GM19238 (cell line): ENCODE results near the gene RUNX2.
A peak's percentile ranks its signal among the peaks of the same experiment; 100 is the strongest.
"Not testable (repeated sequence)": the region's sequence is repeated elsewhere in the genome, so short reads cannot be mapped to it uniquely, and the experiment has no call there.

Experiments used
- DNase-seq: peaks from one replicate; pipeline ENCODE4 v3.0.0; 2011; ENCODE audit warnings: low spot score; ENCODE audit not compliant: insufficient read length

The RUNX2 gene

DNA sequence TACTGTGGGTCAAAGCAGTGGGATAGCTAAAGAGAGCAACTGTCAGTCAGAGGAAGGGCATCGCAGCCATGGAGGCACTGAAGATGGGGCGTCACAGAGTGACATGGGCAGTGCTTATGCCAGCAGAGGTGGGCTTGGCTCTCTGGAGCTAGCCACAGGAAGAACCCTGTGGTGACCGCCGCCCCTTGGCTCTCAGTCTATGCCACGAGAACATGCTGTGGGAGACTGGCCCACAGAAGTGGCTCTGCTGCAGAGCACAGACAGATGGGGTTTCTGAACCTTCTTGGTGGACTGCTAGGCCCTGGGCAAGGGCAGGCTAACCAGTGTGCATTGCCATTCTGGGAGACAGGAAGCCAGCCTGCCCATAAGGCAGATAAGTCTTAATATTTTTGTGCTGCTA is 339.6 kb downstream of the RUNX2 start:
- DNase-seq = no peak

- DNase-seq = no peak
Measured at GRCh38 chr6:45668705-45669104, 340.6 kb downstream of the RUNX2 start.

- not testable (repeated sequence) for DNase-seq
Measured at GRCh38 chr6:45673167-45673566, 345.0 kb downstream of the RUNX2 start.

DNA sequence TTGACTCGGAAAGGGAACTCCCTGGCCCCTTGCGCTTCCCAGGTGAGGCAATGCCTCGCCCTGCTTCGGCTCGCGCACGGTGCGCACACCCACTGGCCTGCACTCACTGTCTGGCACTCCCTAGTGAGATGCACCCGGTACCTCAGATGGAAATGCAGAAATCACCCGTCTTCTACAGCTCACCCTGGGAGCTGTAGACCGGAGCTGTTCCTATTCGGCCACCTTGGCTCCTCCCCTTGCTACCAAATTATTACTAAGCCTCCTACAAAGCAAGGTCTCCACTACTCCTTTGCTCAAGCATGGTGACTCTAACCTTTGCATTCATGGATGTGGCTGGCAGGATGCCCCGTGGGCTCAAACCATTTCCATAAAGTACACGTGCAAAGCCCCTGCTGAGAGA is 347.0 kb downstream of the RUNX2 start:
- DNase-seq = not testable (repeated sequence)

- no peak for DNase-seq
Measured at GRCh38 chr6:45675634-45676033, 347.5 kb downstream of the RUNX2 start.

GRCh38 chr6:45676380-45676779 is 348.2 kb downstream of the RUNX2 start:
- DNase-seq = no peak

DNA sequence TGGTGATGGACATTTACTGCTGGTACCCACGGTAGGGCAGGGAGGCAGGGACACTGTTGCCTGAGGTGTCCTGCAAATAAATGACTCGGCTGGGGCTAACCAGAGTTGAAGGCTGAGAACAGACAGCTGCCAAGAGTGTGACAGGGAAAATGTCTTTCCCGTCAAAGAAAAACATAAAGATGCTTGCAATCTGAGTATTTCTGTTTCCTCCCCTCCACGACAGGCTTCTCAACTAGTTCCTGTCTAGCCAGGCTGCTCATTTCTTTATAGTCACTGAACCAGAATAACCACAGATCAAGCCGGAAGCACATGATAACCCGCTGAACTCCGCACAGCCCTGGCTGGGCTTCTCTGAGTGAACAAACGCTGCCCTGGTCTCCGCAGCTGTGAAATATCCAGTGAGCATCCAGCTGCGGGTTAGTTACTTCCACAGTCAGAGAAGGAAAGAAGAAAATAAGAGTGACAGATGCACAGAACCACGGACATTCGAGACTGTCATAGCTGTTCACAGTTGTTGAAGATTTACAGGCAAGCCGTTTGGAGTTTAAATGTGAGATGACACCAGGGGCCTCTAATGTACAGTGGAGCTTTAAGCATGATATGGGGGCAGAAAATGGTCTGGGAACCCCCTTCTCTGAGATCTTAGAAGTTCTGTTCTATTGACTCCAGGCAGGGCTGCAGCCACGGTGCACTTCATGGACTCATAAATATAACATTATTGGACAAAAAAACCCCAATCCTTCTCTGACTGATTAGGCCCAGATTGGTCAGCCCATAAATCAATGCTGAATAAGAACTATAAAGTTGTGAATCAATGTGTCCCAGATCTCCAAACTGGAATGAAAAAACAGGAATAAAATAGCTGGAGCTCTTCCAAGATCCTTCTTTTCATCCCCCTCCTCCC is 349.5 kb downstream of the RUNX2 start:
- peak; percentile 49 for DNase-seq

- DNase-seq = no peak
Measured at GRCh38 chr6:45678285-45678607, 350.1 kb downstream of the RUNX2 start.

GRCh38 chr6:45679163-45679562 is 351.0 kb downstream of the RUNX2 start:
- no peak for DNase-seq

GRCh38 chr6:45679631-45680030 is 351.5 kb downstream of the RUNX2 start:
- DNase-seq = no peak

DNA sequence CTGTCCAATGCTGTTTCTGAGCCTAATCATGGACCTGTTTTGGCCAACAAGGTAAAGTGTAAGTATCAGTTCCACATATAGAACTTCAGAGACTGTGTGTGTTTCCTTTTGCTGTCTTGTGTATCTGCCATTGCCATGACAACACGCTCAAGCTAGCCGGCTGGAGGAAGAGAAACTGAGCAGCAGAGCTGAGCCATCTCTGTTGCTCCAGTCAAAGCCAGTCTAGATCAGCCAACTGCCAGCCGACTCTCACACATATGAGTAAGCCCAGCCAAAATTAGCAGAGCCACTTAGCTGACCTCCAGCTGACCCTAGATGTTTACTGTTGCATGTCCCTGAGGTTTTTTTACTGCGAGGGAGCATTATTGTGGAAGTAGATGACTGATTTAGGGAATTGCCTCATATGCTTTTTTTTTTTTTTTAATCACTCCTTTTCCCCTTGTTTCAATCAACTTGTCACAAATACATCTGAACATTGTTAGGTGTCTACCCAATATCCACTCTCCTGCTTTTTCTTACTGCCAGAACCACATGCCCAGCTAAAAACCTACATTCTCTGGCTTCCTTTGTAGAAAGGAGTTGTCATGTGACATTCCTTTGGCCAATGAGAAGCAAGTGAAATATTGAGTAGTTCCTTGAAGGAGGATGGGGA is 353.9 kb downstream of the RUNX2 start:
- peak; percentile 61 for DNase-seq

DNA sequence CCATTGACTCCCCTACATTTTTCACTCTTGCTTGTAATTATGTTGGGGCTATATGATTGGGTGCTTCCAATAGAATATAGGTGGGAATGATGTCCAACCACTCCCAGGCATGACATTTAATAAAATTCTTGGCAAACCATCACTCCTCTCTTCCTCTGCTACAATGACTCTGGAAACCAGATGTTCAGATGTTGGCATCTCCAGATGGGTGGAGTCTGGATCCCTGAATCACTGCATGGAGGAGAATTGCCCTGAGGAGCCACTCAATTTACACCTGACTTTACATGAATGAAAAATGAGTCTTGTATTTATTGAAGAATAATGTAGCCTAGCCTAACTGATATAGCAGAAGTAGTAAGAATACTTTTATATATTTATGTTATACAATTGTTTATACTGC is 356.3 kb downstream of the RUNX2 start:
- DNase-seq = no peak

DNA sequence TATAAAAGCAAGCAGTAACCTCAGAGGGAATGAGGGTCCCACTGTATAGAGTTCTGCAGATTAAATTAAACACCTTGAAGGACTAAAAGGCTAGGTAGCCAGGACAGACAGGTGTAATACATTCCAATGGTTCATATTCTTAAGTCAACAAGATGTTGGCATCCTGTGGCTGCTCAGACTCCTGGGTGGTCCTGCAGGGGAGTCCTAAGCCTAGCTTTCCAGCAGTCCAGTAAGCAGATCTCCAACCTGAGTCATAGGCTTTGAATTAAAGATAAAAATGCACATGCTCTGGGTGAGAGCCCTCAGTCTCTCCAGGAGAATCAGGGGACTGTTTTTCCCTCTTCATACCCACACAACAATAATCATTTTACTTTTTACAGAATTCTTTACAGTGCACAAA is 356.9 kb downstream of the RUNX2 start:
- no peak for DNase-seq

GRCh38 chr6:45686841-45687569 is 358.9 kb downstream of the RUNX2 start:
- no peak for DNase-seq

- peak; percentile 29 for DNase-seq
Measured at GRCh38 chr6:45687570-45687969, 359.4 kb downstream of the RUNX2 start.

DNA sequence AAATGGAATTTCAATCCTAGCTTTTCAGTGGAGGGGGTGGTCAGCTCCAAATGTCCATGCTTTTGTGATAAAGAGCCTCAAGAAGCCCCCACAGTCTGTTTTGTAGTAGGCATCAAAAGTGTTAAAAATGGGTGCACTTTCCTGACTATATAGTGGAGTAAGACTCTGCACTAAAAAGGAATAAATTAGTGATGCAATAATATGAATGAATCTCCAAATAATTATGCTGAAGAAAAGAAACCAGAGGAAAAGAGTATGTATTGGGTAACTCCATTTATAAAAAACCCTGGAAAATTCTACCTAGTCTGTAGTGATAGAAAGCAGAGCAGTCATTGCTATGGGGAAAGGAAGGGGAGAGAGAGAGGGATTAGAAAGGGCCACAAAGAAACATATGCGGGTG is 360.1 kb downstream of the RUNX2 start:
- DNase-seq = no peak

DNA sequence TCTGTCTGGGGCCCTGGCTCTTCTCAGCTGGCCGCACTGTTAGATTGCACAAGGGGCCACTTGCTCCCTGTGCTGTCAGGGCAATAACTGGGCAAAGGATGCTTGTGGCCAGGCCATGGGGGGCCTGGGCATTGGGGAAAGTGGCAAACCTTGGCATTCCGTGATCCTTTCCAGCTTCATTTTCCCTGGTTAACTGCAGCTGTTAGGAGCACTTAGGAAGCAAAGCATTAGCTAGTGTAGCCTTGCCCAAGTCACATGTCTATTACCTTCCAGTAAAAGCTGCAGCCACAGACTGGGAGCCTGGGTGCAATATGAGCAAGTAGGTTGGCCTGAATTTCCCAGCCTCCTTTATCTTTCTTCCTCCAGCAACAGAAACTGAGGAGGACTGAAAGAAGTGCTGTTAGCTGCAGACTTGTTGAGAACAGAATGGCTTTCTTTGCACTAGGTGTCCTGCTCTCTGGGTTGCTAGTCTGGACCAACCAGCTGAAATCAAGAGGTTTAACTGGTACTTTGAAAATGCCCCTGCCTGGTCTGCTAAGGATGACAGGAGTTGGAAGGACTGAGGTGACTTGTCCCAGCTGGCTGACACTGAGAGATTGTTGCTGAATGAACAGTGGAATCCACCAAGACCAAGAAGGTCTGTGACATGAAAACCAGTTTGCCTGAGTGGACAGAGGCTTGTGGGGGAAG is 361.9 kb downstream of the RUNX2 start:
- DNase-seq = no peak

GRCh38 chr6:45690846-45691245 is 362.7 kb downstream of the RUNX2 start:
- no peak for DNase-seq

DNA sequence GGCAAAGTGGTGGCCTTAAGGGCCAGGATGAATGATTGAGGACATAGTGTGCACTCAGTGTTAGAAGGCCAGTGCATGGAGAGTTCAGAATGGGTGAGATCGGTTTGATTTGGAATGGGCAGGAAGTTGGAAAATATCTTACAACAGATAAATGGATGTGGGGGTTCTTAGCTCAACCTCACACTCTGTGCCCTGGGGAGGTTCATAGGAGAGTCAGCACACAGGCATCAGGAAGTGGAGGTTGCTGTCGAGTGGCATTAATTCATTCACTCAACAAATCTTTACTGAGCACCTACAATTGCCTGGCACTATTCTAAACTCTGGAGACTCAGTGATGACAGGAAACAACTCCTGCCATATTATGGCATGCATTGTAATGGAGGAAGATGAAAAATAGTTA is 363.3 kb downstream of the RUNX2 start:
- no peak for DNase-seq

- DNase-seq = no peak
Measured at GRCh38 chr6:45692021-45692420, 363.9 kb downstream of the RUNX2 start.

- no peak for DNase-seq
Measured at GRCh38 chr6:45696738-45697137, 368.6 kb downstream of the RUNX2 start.

- DNase-seq = no peak
Measured at GRCh38 chr6:45697605-45698004, 369.5 kb downstream of the RUNX2 start.
